Neural crest cell (in vitro differentiated cells): ENCODE results near the gene LTBP4. TPM values are rescaled to one million over a fixed set of nuclear protein-coding genes. Genes with fewer than 3 reads are reported as not detected.

Source experiments
- DNase-seq: peaks from one replicate; pipeline ENCODE4 v3.0.0; 2021; ENCODE audit warnings: low read depth, mixed read lengths, low spot score
- H3K27ac Mint-ChIP-seq: one replicate; pipeline ENCODE4 v1.8.0; 2021; ENCODE audit warnings: mild to moderate bottlenecking, mixed read lengths; ENCODE audit not compliant: unreplicated experiment
- H3K27me3 Mint-ChIP-seq: 2 replicates; pipeline ENCODE4 v1.8.0; 2021; ENCODE audit warnings: low read depth, mild to moderate bottlenecking, mixed read lengths
- H3K36me3 Mint-ChIP-seq: 2 replicates; pipeline ENCODE4 v1.8.0; 2021; ENCODE audit warnings: low read depth, mild to moderate bottlenecking, mixed read lengths
- H3K4me1 Mint-ChIP-seq: 2 replicates; pipeline ENCODE4 v1.8.0; 2021; ENCODE audit warnings: mixed read lengths
- H3K4me3 Mint-ChIP-seq: one replicate; pipeline ENCODE4 v1.8.0; 2021; ENCODE audit warnings: mild to moderate bottlenecking, mixed read lengths
- H3K9me3 Mint-ChIP-seq: 2 replicates; pipeline ENCODE4 v1.8.0; 2021; ENCODE audit warnings: mixed read lengths
- total RNA-seq: library from RNA; stranded (reverse); gene quantifications from 2 replicates; pipeline ENCODE4 v1.2.1, GENCODE V29; 2021
- TF ChIP-seq, protein P1 (sequence below): fragments of 200-600 bp; sonication (generic); conservative IDR thresholded peaks from 2 replicates; pipeline ENCODE4 v1.5.0; 2021; ENCODE audit warnings: antibody characterized with exemption, mild to moderate bottlenecking

Gene LTBP4
- total RNA-seq, 1 donor from 2014 or later = 125 TPM

GRCh38 chr19:40639638-40639982, 38.4 kb downstream of the LTBP4 start:
- no peak overlapping the region for H3K4me3 Mint-ChIP-seq
- H3K4me1 Mint-ChIP-seq = peaks cover 10% of the 10 kb centered on the region
- no peak overlapping the region for H3K27ac Mint-ChIP-seq
- no peaks in the 10 kb centered on the region for H3K9me3 Mint-ChIP-seq
- no peak for DNase-seq
- no peaks in the 10 kb centered on the region for H3K36me3 Mint-ChIP-seq
- peaks cover 14% of the 10 kb centered on the region for H3K27me3 Mint-ChIP-seq
- TF ChIP-seq, protein P1, sequence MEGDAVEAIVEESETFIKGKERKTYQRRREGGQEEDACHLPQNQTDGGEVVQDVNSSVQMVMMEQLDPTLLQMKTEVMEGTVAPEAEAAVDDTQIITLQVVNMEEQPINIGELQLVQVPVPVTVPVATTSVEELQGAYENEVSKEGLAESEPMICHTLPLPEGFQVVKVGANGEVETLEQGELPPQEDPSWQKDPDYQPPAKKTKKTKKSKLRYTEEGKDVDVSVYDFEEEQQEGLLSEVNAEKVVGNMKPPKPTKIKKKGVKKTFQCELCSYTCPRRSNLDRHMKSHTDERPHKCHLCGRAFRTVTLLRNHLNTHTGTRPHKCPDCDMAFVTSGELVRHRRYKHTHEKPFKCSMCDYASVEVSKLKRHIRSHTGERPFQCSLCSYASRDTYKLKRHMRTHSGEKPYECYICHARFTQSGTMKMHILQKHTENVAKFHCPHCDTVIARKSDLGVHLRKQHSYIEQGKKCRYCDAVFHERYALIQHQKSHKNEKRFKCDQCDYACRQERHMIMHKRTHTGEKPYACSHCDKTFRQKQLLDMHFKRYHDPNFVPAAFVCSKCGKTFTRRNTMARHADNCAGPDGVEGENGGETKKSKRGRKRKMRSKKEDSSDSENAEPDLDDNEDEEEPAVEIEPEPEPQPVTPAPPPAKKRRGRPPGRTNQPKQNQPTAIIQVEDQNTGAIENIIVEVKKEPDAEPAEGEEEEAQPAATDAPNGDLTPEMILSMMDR = no peak

- H3K27me3 Mint-ChIP-seq = peaks cover 4% of the 10 kb centered on the region
- H3K27ac Mint-ChIP-seq = no peak overlapping the region
- no peaks in the 10 kb centered on the region for H3K9me3 Mint-ChIP-seq
- H3K4me1 Mint-ChIP-seq = peaks cover 13% of the 10 kb centered on the region
- TF ChIP-seq, protein P1 = no peak
- no peak for DNase-seq
- no peak overlapping the region for H3K4me3 Mint-ChIP-seq
- no peaks in the 10 kb centered on the region for H3K36me3 Mint-ChIP-seq
Measured at GRCh38 chr19:40640744-40641143, 39.6 kb downstream of the LTBP4 start.

- TF ChIP-seq, protein P1 = no peak
- Mint-ChIP-seq H3K36me3 (no peaks in the 10 kb centered on the region), H3K27ac (no peak overlapping the region), H3K9me3 (no peaks in the 10 kb centered on the region), H3K4me3 (no peak overlapping the region), H3K27me3 (peaks cover under 1% of the 10 kb centered on the region), H3K4me1 (peaks cover 19% of the 10 kb centered on the region)
- DNase-seq = no peak
Measured at GRCh38 chr19:40641281-40641680, 40.1 kb downstream of the LTBP4 start.

GRCh38 chr19:40642051-40642706, 41.0 kb downstream of the LTBP4 start:
- Mint-ChIP-seq H3K36me3 (no peaks in the 10 kb centered on the region), H3K27ac (no peak overlapping the region), H3K9me3 (no peaks in the 10 kb centered on the region), H3K27me3 (no peaks in the 10 kb centered on the region), H3K4me3 (no peak overlapping the region), H3K4me1 (peaks cover 24% of the 10 kb centered on the region)
- DNase-seq = no peak
- TF ChIP-seq, protein P1 = no peak

DNA sequence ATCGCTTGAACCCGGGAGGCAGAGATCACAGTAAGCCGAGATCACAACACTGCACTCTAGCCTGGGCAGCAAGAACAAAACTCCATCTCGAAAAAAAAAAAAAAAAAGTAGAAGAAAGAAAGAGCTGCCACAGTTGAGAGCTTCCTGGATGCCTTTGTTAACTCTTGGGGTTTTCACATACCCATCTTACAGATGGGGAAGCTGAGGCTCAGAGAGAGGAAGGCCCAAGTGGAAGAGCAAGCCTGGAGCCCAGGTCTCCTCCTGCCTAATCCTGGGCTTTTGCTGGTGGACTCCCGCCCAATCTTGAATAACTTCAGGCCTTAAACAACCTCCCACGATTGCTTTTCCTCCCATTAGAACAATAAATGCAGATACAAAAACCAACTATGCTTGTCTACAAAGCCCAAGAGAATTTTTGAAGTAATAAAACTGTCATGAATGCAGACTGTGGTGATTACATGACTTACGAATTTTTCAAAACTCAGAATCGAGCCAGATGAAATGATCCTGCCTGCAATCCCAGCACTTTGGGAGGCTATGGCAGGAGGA, 41.7 kb downstream of the LTBP4 start:
- no peaks in the 10 kb centered on the region for H3K36me3 Mint-ChIP-seq

More for the DNA sequence above, 41.7 kb downstream of the LTBP4 start:
- Mint-ChIP-seq H3K4me3 (no peak overlapping the region), H3K27me3 (no peaks in the 10 kb centered on the region), H3K9me3 (no peaks in the 10 kb centered on the region), H3K27ac (no peak overlapping the region), H3K4me1 (peaks cover 24% of the 10 kb centered on the region)
- DNase-seq = no peak
- TF ChIP-seq, protein P1 = no peak
